MCF 10A (cell line): ENCODE data around the gene C3orf22. TPM values are rescaled to one million over a fixed set of nuclear protein-coding genes. Genes with fewer than 3 reads are reported as not detected.

Source experiments
- BruUV-seq: library from RNA; stranded (reverse); fragments of 400-500 nt; replicated peaks from 2 replicates; lab custom pipeline; 2021; lab: Mats Ljungman, UMichigan
- CTCF ChIA-PET: fragments of 300-600 bp; sonication (Branson Sonifier 250); formaldehyde crosslinking; extraction: SDS; loops from one replicate; lab custom pipeline; 2021; ENCODE audit warnings: antibody characterized with exemption, inconsistent platforms; lab: Yijun Ruan, JAX
- POLR2A ChIA-PET: fragments of 300-600, 350-650 bp; sonication (Branson Sonifier 250); formaldehyde crosslinking; extraction: SDS; loops from one replicate; lab custom pipeline; 2020; ENCODE audit warnings: antibody characterized with exemption, inconsistent platforms; lab: Yijun Ruan, JAX
- DNase-seq: peaks from one replicate; pipeline ENCODE4 v3.0.0-alpha.2; 2018; ENCODE audit not compliant: unreplicated experiment
- H3K27ac Mint-ChIP-seq: one replicate; pipeline ENCODE4 v1.8.0; 2022; ENCODE audit warnings: mild to moderate bottlenecking, low read depth, mixed read lengths; ENCODE audit not compliant: unreplicated experiment
- H3K27me3 Mint-ChIP-seq: one replicate; pipeline ENCODE4 v1.8.0; 2022; ENCODE audit warnings: mixed read lengths; ENCODE audit not compliant: insufficient read depth, unreplicated experiment
- H3K36me3 Mint-ChIP-seq: one replicate; pipeline ENCODE4 v1.8.0; 2022; ENCODE audit warnings: mild to moderate bottlenecking, moderate library complexity, mixed read lengths; ENCODE audit not compliant: insufficient read depth, unreplicated experiment
- H3K4me1 Mint-ChIP-seq: one replicate; pipeline ENCODE4 v1.8.0; 2022; ENCODE audit warnings: mixed read lengths; ENCODE audit not compliant: insufficient read depth, unreplicated experiment
- H3K4me3 Mint-ChIP-seq: one replicate; pipeline ENCODE4 v1.8.0; 2022; ENCODE audit warnings: mild to moderate bottlenecking, moderate library complexity, mixed read lengths; ENCODE audit not compliant: unreplicated experiment
- H3K9me3 Mint-ChIP-seq: one replicate; pipeline ENCODE4 v1.8.0; 2022; ENCODE audit warnings: mixed read lengths; ENCODE audit not compliant: unreplicated experiment
- CTCF ChIP-seq: fragments of 200-600 bp; IDR thresholded peaks from one replicate; pipeline ENCODE4 v1.8.0; 2022; ENCODE audit warnings: antibody characterized with exemption, mild to moderate bottlenecking; ENCODE audit not compliant: unreplicated experiment
- intact Hi-C: fragments of 100-400 bp; cut with micrococcal nuclease; formaldehyde crosslinking; loops from 2 replicates; pipeline ENCODE4 v1.14.1; 2022
- total RNA-seq: library from RNA; stranded (reverse); gene quantifications from 2 replicates; pipeline ENCODE4 v1.2.3, GENCODE V29; 2022

The C3orf22 gene
- total RNA-seq, 1 experiment from 2014 or later: not detected

- intact Hi-C loops: no loop called here
- CTCF ChIA-PET: no interaction called here
These were observed 12.0 kb downstream of the C3orf22 start for GRCh38 chr3:126546549-126547239.

GRCh38 chr3:126546013-126546412, 12.7 kb downstream of the C3orf22 start:
- no peak for TF ChIP-seq CTCF
- H3K27ac Mint-ChIP-seq: no peak overlapping the region
- POLR2A ChIA-PET: interaction anchor here (1.0 kb wide), 1 partner anchor 9 kb away, joined by 3 read pairs; no protein-coding TSS in a partner anchor
- no TSS peak for BruUV-seq
- no peak for DNase-seq
- H3K4me3 Mint-ChIP-seq: no peak overlapping the region
- H3K27me3 Mint-ChIP-seq: peaks cover 46% of the 10 kb centered on the region
- no peaks in the 10 kb centered on the region for H3K9me3 Mint-ChIP-seq
- no peaks in the 10 kb centered on the region for H3K36me3 Mint-ChIP-seq
- intact Hi-C loops: no loop called here
- CTCF ChIA-PET: no interaction called here
- peaks cover 3% of the 10 kb centered on the region for H3K4me1 Mint-ChIP-seq

More at GRCh38 chr3:126546549-126547239, 12.0 kb downstream of the C3orf22 start:
- H3K36me3 Mint-ChIP-seq: no peaks in the 10 kb centered on the region
- no peak overlapping the region for H3K27ac Mint-ChIP-seq
- BruUV-seq: no TSS peak
- peaks cover 51% of the 10 kb centered on the region for H3K27me3 Mint-ChIP-seq
- DNase-seq: no peak
- no peaks in the 10 kb centered on the region for H3K4me1 Mint-ChIP-seq
- no peak for TF ChIP-seq CTCF
- H3K4me3 Mint-ChIP-seq: no peak overlapping the region
- POLR2A ChIA-PET: interaction anchor here (1.0 kb wide), 2 partner anchors 9 kb away, joined by 3 read pairs; no protein-coding TSS in a partner anchor
- no peaks in the 10 kb centered on the region for H3K9me3 Mint-ChIP-seq

- Mint-ChIP-seq H3K4me3 (no peak overlapping the region), H3K4me1 (peaks cover 7% of the 10 kb centered on the region), H3K27me3 (peaks cover 42% of the 10 kb centered on the region), H3K36me3 (no peaks in the 10 kb centered on the region), H3K9me3 (no peaks in the 10 kb centered on the region), H3K27ac (no peak overlapping the region)
- TF ChIP-seq CTCF: no peak
- intact Hi-C loops: no loop called here
- CTCF ChIA-PET: interaction anchor here (0.9 kb wide), 1 partner anchor 23 kb away, joined by 3 read pairs; no protein-coding TSS in a partner anchor
- DNase-seq: no peak
- POLR2A ChIA-PET: no interaction called here
- no TSS peak for BruUV-seq
These were observed 13.2 kb downstream of the C3orf22 start for GRCh38 chr3:126545544-126545943.

GRCh38 chr3:126544596-126545281, 14.0 kb downstream of the C3orf22 start:
- POLR2A ChIA-PET: no interaction called here
- H3K36me3 Mint-ChIP-seq: no peaks in the 10 kb centered on the region
- BruUV-seq: no TSS peak
- no peak for DNase-seq
- peaks cover 15% of the 10 kb centered on the region for H3K4me1 Mint-ChIP-seq
- no peak overlapping the region for H3K4me3 Mint-ChIP-seq
- no peak overlapping the region for H3K27ac Mint-ChIP-seq
- peaks cover 43% of the 10 kb centered on the region for H3K27me3 Mint-ChIP-seq
- CTCF ChIA-PET: interaction anchor here (0.6 to 0.9 kb wide), 2 partner anchors 22 to 156 kb away, joined by 3 read pairs; no protein-coding TSS in a partner anchor
- no peak for TF ChIP-seq CTCF
- H3K9me3 Mint-ChIP-seq: no peaks in the 10 kb centered on the region
- intact Hi-C loops: no loop called here
